Measurements from ENCODE around the gene INPP4B.

- TF ChIP-seq CTCF (IDR thresholded peaks at IDR 0.05; ENCODE audit: low read length) (no peak), EZH2 (IDR thresholded peaks at IDR 0.05; ENCODE audit: borderline replicate concordance, low read length) (no peak)
Measured at GRCh38 chr4:142264961-142265360, 581.1 kb downstream of the INPP4B start.
